C4-2B (cell line): ENCODE measurements around the gene PRKG1.

ENCODE experiments used
- ZFX ChIP-seq: fragments of 450-650 bp; IDR thresholded peaks from 2 replicates; pipeline ENCODE4 v1.6.1; 2017
- TF ChIP-seq, protein P1 (sequence below): fragments of 450-650 bp; conservative IDR thresholded peaks from 2 replicates; pipeline ENCODE4 v1.5.1; 2017; ENCODE audit warnings: mild to moderate bottlenecking

DNA sequence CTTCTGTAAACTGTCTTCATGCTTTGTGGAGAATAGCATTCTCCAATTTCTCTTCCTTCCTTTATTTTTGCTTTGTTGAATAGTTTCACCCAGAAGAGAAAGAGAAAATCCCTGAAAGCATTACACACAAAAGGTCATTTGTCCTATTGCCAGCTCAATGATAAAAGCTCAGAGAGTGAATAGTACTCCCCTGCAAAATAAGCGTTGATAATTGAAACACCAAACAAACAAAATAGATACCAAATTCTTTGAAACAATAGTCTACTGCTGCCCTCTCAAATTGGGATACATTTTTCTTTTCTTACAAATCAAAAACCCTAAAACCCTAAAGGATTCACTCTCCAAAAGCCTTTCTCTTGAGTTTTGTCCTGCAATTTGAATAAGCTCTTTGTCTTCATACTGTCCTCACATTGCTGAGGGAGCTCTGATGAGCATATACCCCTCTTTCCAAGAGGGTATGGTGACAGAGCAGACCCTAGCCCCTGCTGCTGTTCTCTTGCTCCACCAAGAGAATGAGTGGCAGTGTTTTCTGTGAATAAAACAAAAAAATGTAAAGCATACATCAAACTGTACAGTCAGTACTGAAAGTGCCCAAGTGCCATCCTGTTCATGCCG lies 490.7 kb downstream of the PRKG1 start:
- TF ChIP-seq, protein P1, sequence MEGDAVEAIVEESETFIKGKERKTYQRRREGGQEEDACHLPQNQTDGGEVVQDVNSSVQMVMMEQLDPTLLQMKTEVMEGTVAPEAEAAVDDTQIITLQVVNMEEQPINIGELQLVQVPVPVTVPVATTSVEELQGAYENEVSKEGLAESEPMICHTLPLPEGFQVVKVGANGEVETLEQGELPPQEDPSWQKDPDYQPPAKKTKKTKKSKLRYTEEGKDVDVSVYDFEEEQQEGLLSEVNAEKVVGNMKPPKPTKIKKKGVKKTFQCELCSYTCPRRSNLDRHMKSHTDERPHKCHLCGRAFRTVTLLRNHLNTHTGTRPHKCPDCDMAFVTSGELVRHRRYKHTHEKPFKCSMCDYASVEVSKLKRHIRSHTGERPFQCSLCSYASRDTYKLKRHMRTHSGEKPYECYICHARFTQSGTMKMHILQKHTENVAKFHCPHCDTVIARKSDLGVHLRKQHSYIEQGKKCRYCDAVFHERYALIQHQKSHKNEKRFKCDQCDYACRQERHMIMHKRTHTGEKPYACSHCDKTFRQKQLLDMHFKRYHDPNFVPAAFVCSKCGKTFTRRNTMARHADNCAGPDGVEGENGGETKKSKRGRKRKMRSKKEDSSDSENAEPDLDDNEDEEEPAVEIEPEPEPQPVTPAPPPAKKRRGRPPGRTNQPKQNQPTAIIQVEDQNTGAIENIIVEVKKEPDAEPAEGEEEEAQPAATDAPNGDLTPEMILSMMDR = no peak
- no peak for TF ChIP-seq ZFX
